ENCODE data around the gene ADAMTS14. TPM values are rescaled to one million over a fixed set of nuclear protein-coding genes. Genes with fewer than 3 reads are reported as not detected.

Gene ADAMTS14
- total RNA-seq, 2 experiments from 2014 or later, result 0.03 TPM; not detected in 1

DNA sequence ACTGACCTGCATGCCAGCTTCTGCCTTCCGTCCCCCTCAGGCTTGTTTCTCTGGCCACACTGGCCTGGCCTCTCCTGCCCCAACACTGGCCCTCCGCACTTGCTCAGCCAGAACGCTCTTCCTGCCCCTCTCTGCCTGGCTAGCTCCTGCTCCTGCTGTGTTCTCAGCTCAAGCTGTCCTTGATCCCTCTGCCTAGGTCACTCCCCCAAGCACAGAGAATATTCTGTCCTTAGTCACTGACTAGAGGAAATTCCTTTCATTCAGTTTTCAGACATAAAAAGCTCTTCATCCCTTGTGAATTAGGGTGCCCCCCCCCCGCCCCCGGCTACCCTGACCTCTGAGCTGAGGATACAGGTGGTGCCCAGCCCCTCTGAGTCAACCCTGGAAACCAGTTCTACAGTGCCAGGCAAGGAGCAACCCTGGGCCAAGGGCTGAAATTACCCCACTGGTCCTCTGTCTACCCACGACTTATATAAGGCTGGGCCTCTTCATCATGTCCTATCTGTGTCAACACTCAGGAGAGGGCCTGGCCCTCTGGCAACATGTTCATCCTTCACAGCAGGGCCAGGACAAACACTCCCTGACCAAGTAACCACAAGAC is 136.8 kb downstream of the ADAMTS14 start:
- BruUV-seq (replicated peaks), result no TSS peak
- Histone ChIP-seq H2AFZ (ENCODE audit: low read length) (no peak overlapping the region), H3K36me3 (ENCODE audit: insufficient read depth, low read length) (no peaks in the 10 kb centered on the region), H3K79me2 (ENCODE audit: insufficient read depth, low read depth, low read length) (no peaks in the 10 kb centered on the region), H3K9me3 (ENCODE audit: low read length) (no peaks in the 10 kb centered on the region), H3K9me2 (ENCODE audit: insufficient read depth, low read length) (no peaks in the 10 kb centered on the region), H3K4me1 (ENCODE audit: insufficient read depth, low read length, poor library complexity, severe bottlenecking) (no peaks in the 10 kb centered on the region), H3K4me2 (ENCODE audit: low read length) (no peak overlapping the region), H4K20me1 (ENCODE audit: insufficient read depth, low read length) (no peaks in the 10 kb centered on the region), H3K4me3 (ENCODE audit: low read depth, low read length, poor library complexity, severe bottlenecking) (no peak overlapping the region), H3K27ac (ENCODE audit: low read depth, low read length, poor library complexity, severe bottlenecking) (no peak overlapping the region)
- CTCF ChIA-PET (ENCODE audit: unreplicated experiment), result no interaction called here
- DNase-seq (ENCODE audit: low spot score), result no peak
- TF ChIP-seq EZH2phosphoT487 (IDR thresholded peaks at IDR 0.05; ENCODE audit: borderline replicate concordance, low read depth, low read length) (no peak), CTCF (conservative IDR thresholded peaks at IDR 0.05; ENCODE audit: low read length) (no peak)
- POLR2A ChIA-PET, result no interaction called here
- intact Hi-C loops (cut with micrococcal nuclease; ENCODE audit: unreplicated experiment), result no loop called here

DNA sequence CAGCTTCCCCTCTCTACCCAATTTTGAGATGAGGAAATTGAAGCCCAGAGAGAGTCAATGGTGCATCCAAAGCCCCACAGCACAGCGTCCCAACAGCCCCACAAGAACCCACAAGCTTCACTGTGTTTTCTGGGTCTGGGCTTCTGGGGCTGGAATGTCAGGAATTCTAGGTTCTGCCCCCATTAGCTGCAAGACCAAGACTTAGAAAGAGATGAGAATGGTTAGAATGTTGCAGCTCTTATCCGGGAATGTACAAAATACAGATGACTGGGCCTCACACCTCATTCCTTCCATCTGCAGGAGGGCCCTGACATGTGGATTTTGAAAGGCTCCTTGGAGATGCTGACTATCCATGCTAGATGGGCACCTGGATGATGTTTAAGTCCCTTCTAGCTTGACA is 137.4 kb downstream of the ADAMTS14 start:
- POLR2A ChIA-PET, result no interaction called here
- H3K9me2 ChIP-seq (ENCODE audit: insufficient read depth, low read length), result no peaks in the 10 kb centered on the region
- no peaks in the 10 kb centered on the region for H3K79me2 ChIP-seq (ENCODE audit: insufficient read depth, low read depth, low read length)
- no peaks in the 10 kb centered on the region for H4K20me1 ChIP-seq (ENCODE audit: insufficient read depth, low read length)
- CTCF ChIA-PET (ENCODE audit: unreplicated experiment), result no interaction called here
- no peak overlapping the region for H3K4me2 ChIP-seq (ENCODE audit: low read length)
- no peaks in the 10 kb centered on the region for H3K4me1 ChIP-seq (ENCODE audit: insufficient read depth, low read length, poor library complexity, severe bottlenecking)
- intact Hi-C loops (cut with micrococcal nuclease; ENCODE audit: unreplicated experiment), result no loop called here
- no peak overlapping the region for H3K4me3 ChIP-seq (ENCODE audit: low read depth, low read length, poor library complexity, severe bottlenecking)
- no peak for TF ChIP-seq CTCF (conservative IDR thresholded peaks at IDR 0.05; ENCODE audit: low read length)
- no peak for TF ChIP-seq EZH2phosphoT487 (IDR thresholded peaks at IDR 0.05; ENCODE audit: borderline replicate concordance, low read depth, low read length)
- no peaks in the 10 kb centered on the region for H3K9me3 ChIP-seq (ENCODE audit: low read length)
- no peak overlapping the region for H2AFZ ChIP-seq (ENCODE audit: low read length)
- no peak for DNase-seq (ENCODE audit: low spot score)
- H3K36me3 ChIP-seq (ENCODE audit: insufficient read depth, low read length), result no peaks in the 10 kb centered on the region
- BruUV-seq (replicated peaks), result no TSS peak
- no peak overlapping the region for H3K27ac ChIP-seq (ENCODE audit: low read depth, low read length, poor library complexity, severe bottlenecking)

GRCh38 chr10:70810967-70811366 is 138.7 kb downstream of the ADAMTS14 start:
- Histone ChIP-seq H3K4me2 (ENCODE audit: low read length) (no peak overlapping the region), H3K4me3 (ENCODE audit: low read depth, low read length, poor library complexity, severe bottlenecking) (no peak overlapping the region), H3K9me3 (ENCODE audit: low read length) (no peaks in the 10 kb centered on the region), H4K20me1 (ENCODE audit: insufficient read depth, low read length) (no peaks in the 10 kb centered on the region), H3K4me1 (ENCODE audit: insufficient read depth, low read length, poor library complexity, severe bottlenecking) (no peaks in the 10 kb centered on the region), H2AFZ (ENCODE audit: low read length) (no peak overlapping the region), H3K9me2 (ENCODE audit: insufficient read depth, low read length) (no peaks in the 10 kb centered on the region), H3K36me3 (ENCODE audit: insufficient read depth, low read length) (no peaks in the 10 kb centered on the region), H3K79me2 (ENCODE audit: insufficient read depth, low read depth, low read length) (no peaks in the 10 kb centered on the region), H3K27ac (ENCODE audit: low read depth, low read length, poor library complexity, severe bottlenecking) (no peak overlapping the region)
- POLR2A ChIA-PET, result interaction anchor here (0.8 kb wide), 1 partner anchor 299 kb away, joined by 4 read pairs; no protein-coding TSS in a partner anchor
- no peak for DNase-seq (ENCODE audit: low spot score)
- TF ChIP-seq CTCF (conservative IDR thresholded peaks at IDR 0.05; ENCODE audit: low read length), result no peak
- no peak for TF ChIP-seq EZH2phosphoT487 (IDR thresholded peaks at IDR 0.05; ENCODE audit: borderline replicate concordance, low read depth, low read length)
- CTCF ChIA-PET (ENCODE audit: unreplicated experiment), result no interaction called here
- intact Hi-C loops (cut with micrococcal nuclease; ENCODE audit: unreplicated experiment), result no loop called here
- no TSS peak for BruUV-seq (replicated peaks)

Measured in OCI-LY7 (cell line).